ENCODE data around the gene ZNF678.

- no peak for TF ChIP-seq FOXA1 (IDR thresholded peaks at IDR 0.05)
- no peak for TF ChIP-seq NFRKB (IDR thresholded peaks at IDR 0.05)
These were observed 3.4 kb upstream of the ZNF678 start for GRCh38 chr1:227559926-227560325.
